Retinal pigment epithelial cell (primary cell): ENCODE measurements around the gene TUT7.
"Not testable (repeated sequence)": the region's sequence is repeated elsewhere in the genome, so short reads cannot be mapped to it uniquely, and the experiment has no call there.

ENCODE experiments used
- DNase-seq: peaks from one replicate; pipeline ENCODE4 v3.0.0-alpha.2; 2010; ENCODE audit warnings: low read depth
- H3K4me3 ChIP-seq: 2 replicates; pipeline ENCODE4 v1.5.1; 2011; ENCODE audit warnings: mild to moderate bottlenecking, low read length, control low read depth, moderate library complexity
- TF ChIP-seq, protein P1 (sequence below): conservative IDR thresholded peaks from 2 replicates; pipeline ENCODE4 v1.5.1; 2011; ENCODE audit warnings: low read depth, low read length, control low read depth, inconsistent platforms

Gene TUT7

DNA sequence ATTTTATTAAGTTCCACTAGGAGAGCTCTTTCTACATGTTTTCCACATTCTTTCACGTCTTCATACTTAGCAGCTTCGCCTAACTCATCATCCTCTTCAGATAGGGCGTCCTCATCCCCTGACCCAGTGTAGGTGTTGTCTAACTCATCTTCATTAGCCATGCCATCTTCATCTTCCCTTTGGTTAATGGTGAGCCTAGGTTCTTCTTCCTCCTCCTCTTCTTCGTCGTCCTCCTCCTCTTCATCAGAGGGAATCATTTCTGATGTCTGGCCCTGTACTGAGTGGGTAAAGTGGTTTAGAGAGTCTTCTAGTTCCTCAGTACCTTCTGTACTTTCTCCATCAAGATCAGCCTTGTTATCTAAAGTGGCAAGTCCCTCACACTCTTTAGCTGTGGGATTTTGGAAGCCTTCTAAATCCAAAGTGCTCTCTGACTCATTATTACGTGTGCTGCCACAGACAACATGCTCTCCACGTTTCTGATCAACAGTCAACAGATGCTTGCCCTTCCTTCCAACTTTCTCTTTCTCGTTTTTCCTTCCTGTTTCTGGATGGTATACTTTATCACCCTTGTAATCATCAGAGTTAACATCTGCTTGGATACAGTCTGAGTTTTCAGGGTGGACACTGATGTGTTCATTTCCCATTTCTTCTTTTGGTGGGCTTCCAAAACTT lies 31.1 kb downstream of the TUT7 start:
- H3K4me3 ChIP-seq = no peak overlapping the region
- TF ChIP-seq, protein P1, sequence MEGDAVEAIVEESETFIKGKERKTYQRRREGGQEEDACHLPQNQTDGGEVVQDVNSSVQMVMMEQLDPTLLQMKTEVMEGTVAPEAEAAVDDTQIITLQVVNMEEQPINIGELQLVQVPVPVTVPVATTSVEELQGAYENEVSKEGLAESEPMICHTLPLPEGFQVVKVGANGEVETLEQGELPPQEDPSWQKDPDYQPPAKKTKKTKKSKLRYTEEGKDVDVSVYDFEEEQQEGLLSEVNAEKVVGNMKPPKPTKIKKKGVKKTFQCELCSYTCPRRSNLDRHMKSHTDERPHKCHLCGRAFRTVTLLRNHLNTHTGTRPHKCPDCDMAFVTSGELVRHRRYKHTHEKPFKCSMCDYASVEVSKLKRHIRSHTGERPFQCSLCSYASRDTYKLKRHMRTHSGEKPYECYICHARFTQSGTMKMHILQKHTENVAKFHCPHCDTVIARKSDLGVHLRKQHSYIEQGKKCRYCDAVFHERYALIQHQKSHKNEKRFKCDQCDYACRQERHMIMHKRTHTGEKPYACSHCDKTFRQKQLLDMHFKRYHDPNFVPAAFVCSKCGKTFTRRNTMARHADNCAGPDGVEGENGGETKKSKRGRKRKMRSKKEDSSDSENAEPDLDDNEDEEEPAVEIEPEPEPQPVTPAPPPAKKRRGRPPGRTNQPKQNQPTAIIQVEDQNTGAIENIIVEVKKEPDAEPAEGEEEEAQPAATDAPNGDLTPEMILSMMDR = no peak
- no peak for DNase-seq

DNA sequence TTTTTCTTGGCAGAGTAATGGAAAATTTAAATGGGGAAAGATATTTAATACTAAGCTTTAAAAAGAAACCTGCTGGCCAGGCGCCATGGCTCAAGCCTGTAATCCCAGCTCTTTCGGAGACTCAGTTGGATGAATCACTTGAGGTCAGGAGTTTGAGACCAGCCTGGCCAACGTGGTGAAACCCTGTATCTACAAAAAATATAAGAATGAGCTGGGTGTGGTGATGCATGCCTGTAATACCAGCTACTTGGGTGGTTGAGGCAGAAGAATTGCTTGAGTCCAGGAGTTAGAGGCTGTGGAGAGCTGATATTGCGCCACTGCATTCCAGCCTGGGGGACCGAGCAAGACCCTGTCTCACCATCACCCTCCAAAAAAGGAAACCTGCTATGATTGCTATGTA lies 32.8 kb downstream of the TUT7 start:
- no peak overlapping the region for H3K4me3 ChIP-seq
- TF ChIP-seq, protein P1 = no peak
- peak; percentile 46 for DNase-seq

DNA sequence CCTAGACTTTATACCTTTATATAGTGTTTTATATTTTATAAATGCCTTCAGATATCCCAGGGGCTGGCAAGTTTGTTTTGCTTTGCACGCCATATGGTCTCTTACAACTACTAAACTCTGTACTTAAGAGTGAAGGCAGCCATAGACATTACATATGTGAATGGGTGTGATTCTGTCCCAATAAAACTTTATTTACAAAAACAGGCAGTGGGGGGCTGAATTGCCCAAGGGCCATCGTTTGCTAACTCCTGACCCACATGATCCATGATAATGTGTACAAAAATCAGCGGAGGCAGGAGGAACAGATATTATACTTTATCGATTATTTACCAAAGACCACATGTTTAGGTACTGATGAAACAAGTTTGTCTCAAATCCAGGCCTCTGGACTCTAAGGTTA lies 36.0 kb downstream of the TUT7 start:
- DNase-seq = no peak
- no peak overlapping the region for H3K4me3 ChIP-seq
- TF ChIP-seq, protein P1 = no peak

DNA sequence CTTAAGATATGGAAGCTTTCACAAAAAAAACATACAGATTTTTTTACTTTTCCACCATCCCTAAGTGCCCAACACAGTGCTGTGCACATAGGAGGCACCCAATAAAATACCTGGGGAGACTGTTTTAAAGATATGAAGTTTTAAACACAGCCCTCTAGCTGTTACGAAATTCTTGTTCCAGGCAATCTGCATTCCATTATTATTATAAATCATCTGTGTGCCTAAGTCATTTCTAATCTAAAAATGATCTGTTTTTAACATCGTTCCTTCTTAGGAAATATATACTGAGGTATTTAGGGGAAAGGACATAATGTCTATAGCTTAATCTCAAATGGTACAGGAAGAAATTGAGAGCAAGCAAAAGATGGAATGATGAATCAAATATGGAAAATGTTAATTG lies 39.1 kb downstream of the TUT7 start:
- TF ChIP-seq, protein P1 = no peak
- DNase-seq = no peak
- no peak overlapping the region for H3K4me3 ChIP-seq

DNA sequence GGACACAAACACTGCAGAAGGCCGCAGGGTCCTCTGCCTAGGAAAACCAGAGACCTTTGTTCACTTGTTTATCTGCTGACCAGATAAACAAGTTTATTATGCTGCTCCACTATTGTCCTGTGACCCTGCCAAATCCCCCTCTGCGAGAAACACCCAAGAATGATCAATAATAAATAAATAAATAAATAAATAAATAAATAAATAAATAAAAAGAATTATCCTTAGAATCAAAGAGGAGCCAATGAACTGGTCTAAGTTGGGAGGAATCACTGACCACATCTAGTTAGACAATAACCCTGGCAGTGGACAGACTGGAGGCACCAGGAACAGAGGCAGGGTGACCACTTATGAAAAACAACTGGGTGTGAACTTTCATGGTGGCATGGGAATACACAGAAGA lies 41.3 kb downstream of the TUT7 start:
- DNase-seq, H3K4me3 ChIP-seq: not testable (repeated sequence)

DNA sequence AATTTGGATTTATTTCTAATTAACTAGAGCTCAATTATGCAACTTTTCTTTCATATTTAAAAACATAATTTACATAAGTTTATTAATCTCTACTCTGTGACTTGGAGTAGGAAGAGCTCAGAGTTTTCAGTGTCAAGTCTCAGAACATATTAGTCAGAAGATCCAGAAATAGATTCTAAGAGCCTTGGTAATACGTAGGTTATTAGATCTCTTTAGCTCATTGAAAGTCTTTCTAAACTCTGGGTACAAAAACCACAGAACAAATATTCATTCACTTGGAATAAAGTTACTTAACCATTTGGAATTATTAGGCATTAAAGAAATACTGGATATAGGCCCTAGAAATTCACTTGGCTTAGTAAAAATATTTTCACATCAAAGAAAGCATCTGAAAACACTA lies 45.5 kb downstream of the TUT7 start:
- TF ChIP-seq, protein P1 = no peak
- H3K4me3 ChIP-seq = no peak overlapping the region
- DNase-seq = no peak

DNA sequence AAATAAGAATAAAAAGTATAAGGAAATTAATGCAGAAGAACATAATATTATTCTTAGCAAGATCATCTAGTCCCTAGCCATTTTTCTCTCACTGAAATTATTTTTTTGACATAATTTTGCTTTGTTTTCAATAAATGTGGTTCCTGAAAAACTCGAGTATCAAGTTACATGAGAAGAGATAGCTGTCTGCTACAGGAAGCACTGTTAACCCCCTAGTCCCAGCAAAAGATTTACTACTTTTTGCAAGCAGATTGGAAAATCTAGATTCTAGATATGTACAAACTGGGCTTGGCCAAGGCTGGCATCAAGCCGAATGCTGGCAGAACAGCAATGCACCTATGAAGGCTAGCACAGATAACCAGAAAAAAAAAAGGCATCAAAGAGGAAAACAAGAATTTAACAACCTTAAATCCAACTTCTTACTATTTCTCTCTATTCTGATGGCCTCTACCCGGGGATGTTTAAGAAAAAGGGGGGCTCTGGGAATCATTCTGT lies 49.9 kb downstream of the TUT7 start:
- TF ChIP-seq, protein P1 = no peak
- no peak for DNase-seq
- H3K4me3 ChIP-seq = no peak overlapping the region
